ENCODE measurements around the gene CCDC192. TPM values are rescaled to one million over a fixed set of nuclear protein-coding genes. Genes with fewer than 3 reads are reported as not detected.
"Not testable (repeated sequence)": the region's sequence is repeated elsewhere in the genome, so short reads cannot be mapped to it uniquely, and the experiment has no call there.

The CCDC192 gene
- total RNA-seq, 4 donors from 2014 or later, result not detected

DNA sequence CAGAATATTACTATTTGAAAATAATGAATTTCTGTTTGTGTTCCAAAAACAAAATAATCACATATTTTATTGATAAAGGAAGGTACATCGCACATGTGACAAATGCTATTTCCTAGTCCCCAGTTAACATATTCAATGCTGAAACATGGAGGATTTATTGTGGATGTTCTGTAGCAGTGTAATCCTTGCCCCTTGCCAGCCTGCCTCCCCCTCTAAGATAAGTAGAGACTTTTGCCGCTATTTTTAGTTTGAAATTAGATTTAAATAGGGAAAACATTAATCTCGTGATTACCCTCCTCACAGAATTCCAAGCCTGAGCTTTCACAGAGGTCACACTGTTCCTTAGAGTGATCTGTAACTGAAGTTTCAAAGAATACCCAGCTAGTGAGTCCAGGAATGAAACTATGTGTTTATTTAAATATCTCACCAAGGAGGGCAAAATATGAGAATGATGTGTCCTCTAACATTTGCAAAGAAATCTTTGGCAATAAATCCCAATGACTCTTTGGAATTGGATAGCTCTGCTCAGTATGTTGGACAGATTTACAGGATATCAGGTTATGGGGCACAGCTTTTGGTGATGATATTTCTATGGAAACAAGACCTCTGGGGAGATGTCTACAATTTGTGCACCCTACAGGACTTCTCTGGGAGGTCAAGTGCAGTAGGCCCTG lies 37.0 kb upstream of the CCDC192 start:
- no peak overlapping the region for H3K4me3 ChIP-seq (ENCODE audit: low read depth, poor library complexity, severe bottlenecking)
- 56 to 65% methylated on average over 3 of the region's 3 CpGs for WGBS, 2 donors
- TF ChIP-seq CTCF (IDR thresholded peaks at IDR 0.05) (no peak), POLR2A (IDR thresholded peaks at IDR 0.05) (no peak)
- intact Hi-C loops (cut with DNase I; ENCODE audit: low total_unique reads), result no loop called here
- no peak for DNase-seq (ENCODE audit: low spot score in 2 of 2)

- TF ChIP-seq POLR2A (IDR thresholded peaks at IDR 0.05), result no peak
- TF ChIP-seq CTCF (IDR thresholded peaks at IDR 0.05), result no peak
- no peak for DNase-seq (ENCODE audit: low spot score in 2 of 2)
- H3K4me3 ChIP-seq (ENCODE audit: low read depth, poor library complexity, severe bottlenecking), result no peak overlapping the region
- intact Hi-C loops (cut with DNase I; ENCODE audit: low total_unique reads), result no loop called here
- WGBS, 2 donors, result 61 to 73% methylated on average over 3 of the region's 3 CpGs
Measured at GRCh38 chr5:127667926-127668325, 35.3 kb upstream of the CCDC192 start.

- TF ChIP-seq CTCF (IDR thresholded peaks at IDR 0.05) (no peak), POLR2A (IDR thresholded peaks at IDR 0.05) (no peak)
- H3K4me3 ChIP-seq (ENCODE audit: low read depth, poor library complexity, severe bottlenecking), result no peak overlapping the region
- intact Hi-C loops (cut with DNase I; ENCODE audit: low total_unique reads), result no loop called here
- 85 to 93% methylated on average over 6 of the region's 6 CpGs for WGBS, 2 donors
- no peak for DNase-seq (ENCODE audit: low spot score in 2 of 2)
Measured at GRCh38 chr5:127671218-127671617, 32.0 kb upstream of the CCDC192 start.

DNA sequence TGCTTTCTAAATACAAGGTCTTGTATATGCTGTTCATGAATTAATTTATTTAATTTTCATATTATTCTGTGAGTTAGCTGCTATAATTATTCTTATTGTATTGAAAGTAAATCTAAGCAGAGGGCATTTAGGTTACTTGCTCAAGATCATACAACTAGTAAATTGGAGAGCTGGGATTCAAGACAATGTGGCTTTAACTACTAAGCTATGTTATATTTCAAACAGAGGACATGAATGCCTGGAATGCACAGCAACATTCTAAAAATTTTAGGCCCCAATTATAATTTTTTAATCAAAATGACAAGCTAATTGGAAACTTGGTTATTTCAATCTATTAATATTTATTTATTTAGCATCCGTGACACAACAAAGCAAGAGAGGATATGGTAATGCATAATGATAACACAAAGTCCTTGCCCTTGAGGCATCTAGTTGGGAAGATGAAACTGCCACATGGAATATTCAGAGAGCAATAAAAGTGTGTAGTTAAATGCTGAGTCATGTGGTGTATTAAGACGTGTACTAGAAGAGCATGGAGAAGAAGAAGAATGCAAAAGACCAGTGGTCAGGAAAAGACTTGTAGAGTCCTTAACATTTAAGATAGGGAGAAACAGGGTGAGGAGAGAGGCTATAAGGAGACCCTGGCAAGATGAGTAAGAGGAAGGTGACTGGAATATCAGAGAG lies 29.9 kb upstream of the CCDC192 start:
- intact Hi-C loops (cut with DNase I; ENCODE audit: low total_unique reads), result no loop called here
- TF ChIP-seq POLR2A (IDR thresholded peaks at IDR 0.05) (no peak), CTCF (IDR thresholded peaks at IDR 0.05) (no peak)
- DNase-seq (ENCODE audit: low spot score in 2 of 2), result no peak
- WGBS, 2 donors, result 38 to 55% methylated on average over 2 of the region's 2 CpGs
- H3K4me3 ChIP-seq (ENCODE audit: low read depth, poor library complexity, severe bottlenecking), result no peak overlapping the region

DNA sequence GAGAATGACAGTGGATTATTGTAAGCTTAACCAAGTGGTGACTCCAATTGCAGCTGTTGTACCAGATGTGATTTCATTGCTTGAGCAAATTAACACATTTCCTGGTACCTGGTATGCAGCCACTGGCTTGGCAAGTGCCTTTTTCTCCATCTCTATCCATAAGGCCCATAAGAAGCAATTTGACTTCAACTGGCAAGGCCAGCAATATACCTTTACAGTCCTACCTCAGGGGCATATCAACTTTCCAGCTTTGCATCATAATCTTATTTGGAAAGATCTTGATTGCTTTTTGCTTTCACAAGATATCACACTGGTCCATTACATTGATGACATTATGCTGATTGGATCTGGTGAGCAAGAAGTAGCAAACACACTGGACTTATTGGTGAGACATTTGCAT lies 26.2 kb upstream of the CCDC192 start:
- intact Hi-C loops (cut with DNase I; ENCODE audit: low total_unique reads); DNase-seq (ENCODE audit: low spot score in 2 of 2); H3K4me3 ChIP-seq (ENCODE audit: low read depth, poor library complexity, severe bottlenecking): not testable (repeated sequence)

DNA sequence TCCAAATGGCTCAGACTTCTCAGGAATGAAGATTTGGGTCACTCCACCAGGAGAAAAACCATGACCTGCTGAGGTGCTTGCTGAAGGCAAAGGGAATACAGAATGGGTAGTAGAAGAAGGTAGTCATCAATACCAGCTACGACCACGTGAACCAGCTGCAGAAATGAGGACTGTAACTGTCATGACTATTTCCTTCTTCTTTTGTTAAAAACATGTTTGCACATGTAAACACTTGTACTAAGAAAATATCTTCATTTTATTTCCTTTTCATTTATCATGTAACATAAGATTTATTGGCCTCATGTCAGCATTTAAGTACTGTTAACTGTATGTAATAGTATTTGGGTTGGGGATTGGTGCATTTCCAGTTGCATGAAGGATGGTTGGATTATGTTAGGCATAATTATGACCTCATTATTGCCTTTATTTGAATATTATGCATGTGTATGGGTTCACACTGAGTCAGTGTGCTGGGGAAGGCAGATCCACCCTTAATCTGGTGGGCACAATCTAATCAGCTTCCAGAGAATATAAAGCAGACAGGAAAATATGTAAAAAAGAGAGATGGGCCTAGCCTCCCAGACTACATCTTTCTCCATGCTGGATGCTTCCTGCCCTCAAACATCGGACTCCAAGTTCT lies 23.4 kb upstream of the CCDC192 start:
- WGBS, 2 donors, result 56 to 60% methylated on average over 3 of the region's 3 CpGs
- DNase-seq (ENCODE audit: low spot score in 2 of 2); H3K4me3 ChIP-seq (ENCODE audit: low read depth, poor library complexity, severe bottlenecking); intact Hi-C loops (cut with DNase I; ENCODE audit: low total_unique reads): not testable (repeated sequence)
